IPS-20b (cell line): ENCODE measurements around the gene KDM4B.
"Not testable (repeated sequence)": the region's sequence is repeated elsewhere in the genome, so short reads cannot be mapped to it uniquely, and the experiment has no call there.

Experiments used
- H3K27ac ChIP-seq: one replicate; pipeline ENCODE4 v1.5.1; 2013; ENCODE audit warnings: low read length
- H3K27me3 ChIP-seq: 2 replicates; pipeline ENCODE4 v1.6.1; 2013; ENCODE audit warnings: mild to moderate bottlenecking, low read length, inconsistent platforms; ENCODE audit not compliant: insufficient read depth
- H3K36me3 ChIP-seq: 2 replicates; pipeline ENCODE4 v1.6.1; 2013; ENCODE audit warnings: low read depth, mild to moderate bottlenecking, inconsistent platforms, low read length, moderate library complexity; ENCODE audit not compliant: insufficient read depth
- H3K4me1 ChIP-seq: 2 replicates; pipeline ENCODE4 v1.6.1; 2013; ENCODE audit warnings: mild to moderate bottlenecking, control low read depth, inconsistent platforms, low read length, moderate library complexity; ENCODE audit not compliant: insufficient read depth
- H3K4me3 ChIP-seq: 2 replicates; pipeline ENCODE4 v1.5.1; 2013; ENCODE audit warnings: mild to moderate bottlenecking, low read length, inconsistent platforms
- H3K9ac ChIP-seq: 2 replicates; pipeline ENCODE4 v1.6.1; 2013; ENCODE audit warnings: low read depth, mild to moderate bottlenecking, inconsistent platforms, low read length, moderate library complexity
- H3K9me3 ChIP-seq: 2 replicates; pipeline ENCODE4 v1.6.1; 2013; ENCODE audit warnings: mild to moderate bottlenecking, low read depth, low read length, inconsistent platforms; ENCODE audit not compliant: insufficient read depth

The KDM4B gene

DNA sequence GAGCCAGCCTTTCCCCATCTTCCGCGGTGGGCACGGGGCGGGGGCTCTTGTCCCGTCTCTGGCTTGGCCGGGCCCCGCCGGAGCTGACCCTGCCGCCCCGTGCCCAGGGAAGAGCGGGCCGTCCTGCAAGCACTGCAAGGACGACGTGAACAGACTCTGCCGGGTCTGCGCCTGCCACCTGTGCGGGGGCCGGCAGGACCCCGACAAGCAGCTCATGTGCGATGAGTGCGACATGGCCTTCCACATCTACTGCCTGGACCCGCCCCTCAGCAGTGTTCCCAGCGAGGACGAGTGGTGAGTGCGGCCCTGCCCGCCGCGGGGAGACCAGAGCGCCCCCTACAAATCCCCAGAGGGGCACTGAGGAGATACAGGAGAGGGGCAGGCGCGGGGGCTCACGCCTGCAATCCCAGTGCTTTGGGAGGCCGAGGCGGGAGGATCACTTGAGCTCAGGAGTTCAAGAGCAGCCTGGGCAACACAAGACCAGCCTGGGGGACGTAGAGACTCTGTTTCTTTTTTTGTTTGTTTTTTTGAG is 27.2 kb upstream of the KDM4B start:
- not testable (repeated sequence) for H3K9ac ChIP-seq, H3K4me3 ChIP-seq, H3K27me3 ChIP-seq, H3K9me3 ChIP-seq, H3K27ac ChIP-seq, H3K4me1 ChIP-seq
- peaks cover 79% of the 10 kb centered on the region for H3K36me3 ChIP-seq

- not testable (repeated sequence) for H3K27me3 ChIP-seq, H3K4me3 ChIP-seq, H3K27ac ChIP-seq, H3K4me1 ChIP-seq, H3K9me3 ChIP-seq, H3K9ac ChIP-seq
- peaks cover 89% of the 10 kb centered on the region for H3K36me3 ChIP-seq
Measured at GRCh38 chr19:4950650-4951049, 18.3 kb upstream of the KDM4B start.

- no peak overlapping the region for H3K4me3 ChIP-seq
- no peaks in the 10 kb centered on the region for H3K9me3 ChIP-seq
- H3K27me3 ChIP-seq, result no peaks in the 10 kb centered on the region
- H3K36me3 ChIP-seq, result peaks cover 89% of the 10 kb centered on the region
- H3K9ac ChIP-seq, result no peak overlapping the region
- H3K27ac ChIP-seq, result no peak overlapping the region
- no peaks in the 10 kb centered on the region for H3K4me1 ChIP-seq
Measured at GRCh38 chr19:4951656-4952055, 17.3 kb upstream of the KDM4B start.

DNA sequence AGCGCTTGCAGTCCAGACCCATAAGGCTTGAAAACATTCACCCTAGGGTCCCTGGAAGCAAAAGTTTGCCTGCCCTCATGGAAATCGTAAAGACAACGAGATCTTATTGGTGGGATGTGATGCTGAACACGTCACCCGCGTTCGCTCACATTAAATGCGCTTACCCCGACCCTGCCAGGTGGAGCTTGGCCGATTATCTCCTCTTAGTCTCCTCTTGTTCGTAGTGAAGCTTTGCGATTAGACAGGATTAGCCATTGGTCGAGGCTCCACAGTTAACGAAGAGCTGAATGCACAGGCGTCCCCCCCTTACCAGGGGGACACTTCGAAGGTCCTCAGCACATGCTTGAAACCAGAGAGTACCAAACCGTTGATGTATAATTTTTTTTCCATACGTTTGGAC is 16.0 kb upstream of the KDM4B start:
- Histone ChIP-seq H3K27me3 (no peaks in the 10 kb centered on the region), H3K9me3 (no peaks in the 10 kb centered on the region), H3K36me3 (peaks cover 86% of the 10 kb centered on the region), H3K4me3 (no peak overlapping the region), H3K27ac (no peak overlapping the region), H3K4me1 (no peaks in the 10 kb centered on the region), H3K9ac (no peak overlapping the region)

GRCh38 chr19:4954320-4955149 is 14.4 kb upstream of the KDM4B start:
- not testable (repeated sequence) for H3K27ac ChIP-seq, H3K4me1 ChIP-seq, H3K9me3 ChIP-seq, H3K9ac ChIP-seq, H3K4me3 ChIP-seq, H3K27me3 ChIP-seq
- H3K36me3 ChIP-seq, result peaks cover 86% of the 10 kb centered on the region

DNA sequence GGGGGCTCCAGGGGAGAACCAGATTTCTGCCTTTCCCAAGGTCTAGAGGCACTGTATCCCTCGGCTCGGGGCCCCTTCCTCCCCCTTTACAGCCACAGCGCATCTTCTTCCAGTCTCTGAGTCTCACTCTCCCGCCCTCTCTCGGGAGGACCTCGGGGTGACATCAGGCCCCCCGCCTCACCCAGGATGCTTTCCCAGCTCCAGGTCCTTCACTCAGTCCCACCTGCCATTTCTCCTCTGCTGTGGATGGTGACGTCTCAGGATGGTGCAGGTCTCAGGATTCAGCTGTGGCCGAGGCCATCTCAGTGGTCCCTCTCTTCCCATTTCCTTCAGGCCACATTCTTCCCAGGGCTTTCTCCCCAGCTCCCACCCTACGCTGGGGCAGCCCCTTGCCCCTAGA is 13.6 kb upstream of the KDM4B start:
- Histone ChIP-seq H3K9ac (no peak overlapping the region), H3K36me3 (peaks cover 89% of the 10 kb centered on the region), H3K27ac (no peak overlapping the region)

DNA sequence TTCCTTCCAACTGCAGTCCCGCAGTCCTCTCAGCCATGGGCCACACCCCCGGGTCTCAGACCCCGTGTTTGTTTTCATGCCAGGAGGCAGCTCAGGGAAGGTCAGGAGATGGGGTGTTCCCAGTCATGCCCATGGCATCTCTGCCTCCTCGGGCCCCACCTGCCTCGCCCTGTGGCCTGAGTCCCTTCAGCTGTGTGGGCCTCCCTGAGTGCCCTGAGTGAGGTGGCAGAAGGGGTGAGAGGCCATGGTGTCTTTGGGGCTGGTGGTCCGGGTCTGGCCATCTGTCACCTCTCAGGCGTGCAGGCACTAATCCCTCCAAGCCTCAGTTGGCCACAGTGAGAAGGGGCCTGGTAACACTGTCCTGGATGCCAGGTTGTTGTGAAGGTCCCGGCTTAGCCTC is 10.9 kb upstream of the KDM4B start:
- H3K9ac ChIP-seq, result no peak overlapping the region
- H3K9me3 ChIP-seq, result no peaks in the 10 kb centered on the region
- no peaks in the 10 kb centered on the region for H3K4me1 ChIP-seq
- H3K36me3 ChIP-seq, result peaks cover 80% of the 10 kb centered on the region
- no peak overlapping the region for H3K27ac ChIP-seq
- H3K27me3 ChIP-seq, result no peaks in the 10 kb centered on the region
- H3K4me3 ChIP-seq, result no peak overlapping the region

More for the DNA sequence above, 13.6 kb upstream of the KDM4B start:
- no peak overlapping the region for H3K4me3 ChIP-seq
- H3K27me3 ChIP-seq, result no peaks in the 10 kb centered on the region
- H3K9me3 ChIP-seq, result no peaks in the 10 kb centered on the region
- H3K4me1 ChIP-seq, result no peaks in the 10 kb centered on the region

DNA sequence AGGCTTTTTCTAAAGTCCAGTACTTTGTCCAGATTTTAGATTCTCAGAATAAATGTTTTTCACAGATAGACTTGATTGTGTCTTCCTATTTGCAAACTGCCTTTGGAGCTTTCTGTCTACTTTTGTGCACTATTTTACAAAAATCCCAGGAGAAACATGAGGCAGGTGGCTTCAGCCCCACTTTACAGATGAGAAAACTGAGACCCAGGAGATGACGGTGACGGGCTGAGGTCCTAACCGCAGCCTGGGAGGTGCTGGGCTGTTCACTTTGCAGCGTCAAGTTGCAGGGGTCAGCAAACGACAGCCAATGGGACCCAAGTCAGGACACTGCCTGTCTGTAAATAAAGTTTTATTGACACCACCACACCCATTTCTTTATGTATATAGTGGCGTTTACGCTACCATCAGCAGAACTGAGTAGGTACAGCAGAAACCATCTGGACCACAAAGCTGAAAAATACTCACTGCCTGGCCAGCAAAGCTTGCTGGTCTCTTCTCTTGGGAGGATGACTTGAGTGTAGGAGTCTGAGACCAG is 6.8 kb upstream of the KDM4B start:
- H3K9me3 ChIP-seq, result no peaks in the 10 kb centered on the region

DNA sequence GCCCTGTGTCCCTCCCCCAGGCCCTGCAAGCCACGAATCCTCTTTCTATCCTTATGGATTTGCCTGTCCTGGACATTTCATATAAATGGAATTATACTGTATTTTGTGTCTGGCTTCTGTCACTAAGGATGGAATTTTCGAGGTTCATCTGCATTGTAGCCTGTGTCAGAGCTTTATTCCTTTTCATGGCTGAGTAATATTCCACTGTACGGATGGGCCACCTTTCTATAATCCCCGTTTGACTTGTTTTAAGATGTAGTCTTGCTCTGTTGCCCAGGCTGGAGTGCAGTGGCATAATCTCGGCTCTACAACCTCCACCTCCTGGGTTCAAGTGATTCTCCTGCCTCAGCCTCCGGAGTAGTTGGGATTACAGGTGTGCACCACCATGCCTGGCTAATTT is 3.9 kb upstream of the KDM4B start:
- Histone ChIP-seq H3K27ac (no peak overlapping the region), H3K4me1 (0 out of 2 replicates have a peak, but pooled peaks cover under 1% of the 10 kb centered on the region), H3K4me3 (no peak overlapping the region), H3K9me3 (no peaks in the 10 kb centered on the region), H3K36me3 (peaks cover 18% of the 10 kb centered on the region), H3K9ac (no peak overlapping the region), H3K27me3 (peaks cover 6% of the 10 kb centered on the region; the same call in 1 of the 2 replicates)

More for the DNA sequence above, 6.8 kb upstream of the KDM4B start:
- Histone ChIP-seq H3K36me3 (peaks cover 43% of the 10 kb centered on the region), H3K9ac (no peak overlapping the region), H3K4me3 (no peak overlapping the region), H3K27ac (no peak overlapping the region), H3K4me1 (no peaks in the 10 kb centered on the region), H3K27me3 (no peaks in the 10 kb centered on the region)

DNA sequence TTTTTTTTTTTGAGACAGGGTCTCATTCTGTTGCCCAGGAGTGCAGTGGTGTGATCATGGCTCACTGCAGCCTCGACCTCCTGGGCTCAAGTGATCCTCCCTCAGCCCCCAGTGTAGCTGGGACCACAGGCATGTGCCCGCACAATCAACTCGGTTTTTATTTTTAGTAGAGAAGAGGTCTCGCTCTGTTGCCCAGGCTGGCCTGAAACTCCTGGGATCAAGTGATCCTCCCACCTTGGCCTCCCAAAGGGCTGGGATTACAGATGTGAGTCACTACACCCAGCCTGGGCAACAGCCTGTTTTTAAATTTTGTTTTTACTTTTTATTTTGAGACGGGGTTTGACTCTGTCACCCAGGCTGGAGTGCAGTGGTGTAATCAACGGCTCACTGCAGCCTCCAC is 2.3 kb upstream of the KDM4B start:
- Histone ChIP-seq H3K9me3 (no peaks in the 10 kb centered on the region), H3K36me3 (peaks cover 13% of the 10 kb centered on the region), H3K9ac (no peak overlapping the region), H3K4me1 (peaks cover 13% of the 10 kb centered on the region; the same call in 1 of the 2 replicates), H3K27ac (no peak overlapping the region), H3K4me3 (no peak overlapping the region), H3K27me3 (peaks cover 15% of the 10 kb centered on the region; the same call in 1 of the 2 replicates)

DNA sequence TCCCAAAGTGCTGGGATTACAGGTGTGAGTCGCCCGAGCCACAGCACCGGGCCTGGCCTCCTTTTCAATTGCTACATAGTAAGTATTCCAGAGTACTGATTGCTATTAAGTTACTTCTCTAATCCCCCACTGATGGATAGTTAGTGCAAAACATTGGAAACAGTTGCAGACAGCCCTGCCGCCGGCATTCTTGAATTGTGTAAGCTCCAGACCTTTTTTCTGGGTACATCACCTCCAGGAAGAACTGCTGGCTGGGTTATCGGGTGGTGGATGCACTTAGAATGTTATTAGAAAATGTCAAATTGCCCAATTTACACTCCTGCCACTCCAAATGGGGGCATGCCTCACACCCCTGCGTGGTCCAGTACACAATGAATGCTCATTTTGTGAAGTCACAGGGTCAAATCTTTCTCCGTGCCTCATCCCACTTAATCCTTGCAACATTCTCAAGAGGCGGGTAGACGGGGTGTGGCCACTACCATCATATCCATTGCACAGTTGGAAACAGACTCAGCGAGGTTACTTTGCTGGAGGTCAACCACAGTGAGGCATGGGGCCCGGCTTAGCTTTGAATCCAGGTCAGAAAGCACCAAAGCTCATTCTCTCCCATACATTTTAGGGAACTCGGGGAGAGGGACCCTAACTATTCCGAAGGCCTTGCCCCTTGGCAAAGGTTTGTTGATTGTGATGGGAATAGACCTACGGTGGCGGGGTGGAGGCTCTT is 1.0 kb upstream of the KDM4B start:
- H3K9me3 ChIP-seq, result no peaks in the 10 kb centered on the region
- H3K36me3 ChIP-seq, result peaks cover under 1% of the 10 kb centered on the region; the same call in 1 of the 2 replicates
- peaks cover 15% of the 10 kb centered on the region; the same call in 1 of the 2 replicates for H3K4me1 ChIP-seq
- H3K27ac ChIP-seq, result no peak overlapping the region
- peak overlapping the region; percentile 25; the same call in 1 of the 2 replicates for H3K9ac ChIP-seq
- H3K27me3 ChIP-seq, result peaks cover 15% of the 10 kb centered on the region; the same call in 1 of the 2 replicates
- peak overlapping the region; percentile 56; the same call in 1 of the 2 replicates for H3K4me3 ChIP-seq
